Activated effector memory CD4-positive, alpha-beta T cell treated with anti-CD3 and anti-CD28 coated beads, Interleukin-2, amount 50 U/mL, for 16 hours (primary cell): ENCODE measurements around the gene TSNAX.
"Not testable (repeated sequence)": the region's sequence is repeated elsewhere in the genome, so short reads cannot be mapped to it uniquely, and the experiment has no call there.

Experiments
- DNase-seq: peaks from one replicate; pipeline ENCODE4 v3.0.0-alpha.2; 2020

The TSNAX gene

DNA sequence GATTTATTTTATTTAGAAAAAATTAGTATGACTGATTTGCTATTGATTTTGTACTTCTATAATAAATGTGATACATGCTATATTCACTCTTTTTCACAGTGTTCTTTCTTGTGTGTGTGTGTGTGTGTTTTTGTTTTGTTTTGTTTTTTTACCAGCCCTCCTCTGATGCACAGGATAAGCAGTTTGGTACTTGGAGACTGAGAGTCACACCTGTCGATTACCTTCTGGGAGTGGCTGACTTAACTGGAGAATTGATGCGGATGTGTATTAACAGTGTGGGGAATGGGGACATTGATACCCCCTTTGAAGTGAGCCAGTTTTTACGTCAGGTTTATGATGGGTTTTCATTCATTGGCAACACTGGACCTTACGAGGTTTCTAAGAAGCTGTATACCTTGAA is 35.9 kb downstream of the TSNAX start:
- no peak for DNase-seq

GRCh38 chr1:231566496-231566895 is 38.0 kb downstream of the TSNAX start:
- DNase-seq, result no peak

GRCh38 chr1:231570262-231570661 is 41.8 kb downstream of the TSNAX start:
- DNase-seq, result not testable (repeated sequence)

DNA sequence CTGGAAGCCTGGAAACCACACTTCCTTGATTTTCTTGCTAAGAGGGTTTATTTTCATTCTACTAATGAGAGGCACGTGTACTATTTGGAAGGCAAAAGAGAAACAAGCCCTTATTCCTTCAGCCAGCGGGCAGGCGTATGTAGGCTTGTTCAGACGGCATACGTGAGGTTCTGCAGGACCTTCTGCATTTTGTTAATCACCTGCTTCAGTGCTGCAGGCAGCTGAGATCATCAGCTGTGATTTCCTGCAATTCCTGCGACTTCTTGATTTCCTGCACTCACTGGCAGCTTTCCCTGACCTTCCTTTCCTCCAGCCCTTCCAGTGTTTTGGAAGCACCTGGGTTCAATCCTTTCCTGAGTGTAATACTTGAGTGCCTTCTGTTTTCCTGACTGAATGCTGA is 43.4 kb downstream of the TSNAX start:
- DNase-seq, result no peak

- DNase-seq, result no peak
Observed at GRCh38 chr1:231575472-231575871, 47.0 kb downstream of the TSNAX start.

DNA sequence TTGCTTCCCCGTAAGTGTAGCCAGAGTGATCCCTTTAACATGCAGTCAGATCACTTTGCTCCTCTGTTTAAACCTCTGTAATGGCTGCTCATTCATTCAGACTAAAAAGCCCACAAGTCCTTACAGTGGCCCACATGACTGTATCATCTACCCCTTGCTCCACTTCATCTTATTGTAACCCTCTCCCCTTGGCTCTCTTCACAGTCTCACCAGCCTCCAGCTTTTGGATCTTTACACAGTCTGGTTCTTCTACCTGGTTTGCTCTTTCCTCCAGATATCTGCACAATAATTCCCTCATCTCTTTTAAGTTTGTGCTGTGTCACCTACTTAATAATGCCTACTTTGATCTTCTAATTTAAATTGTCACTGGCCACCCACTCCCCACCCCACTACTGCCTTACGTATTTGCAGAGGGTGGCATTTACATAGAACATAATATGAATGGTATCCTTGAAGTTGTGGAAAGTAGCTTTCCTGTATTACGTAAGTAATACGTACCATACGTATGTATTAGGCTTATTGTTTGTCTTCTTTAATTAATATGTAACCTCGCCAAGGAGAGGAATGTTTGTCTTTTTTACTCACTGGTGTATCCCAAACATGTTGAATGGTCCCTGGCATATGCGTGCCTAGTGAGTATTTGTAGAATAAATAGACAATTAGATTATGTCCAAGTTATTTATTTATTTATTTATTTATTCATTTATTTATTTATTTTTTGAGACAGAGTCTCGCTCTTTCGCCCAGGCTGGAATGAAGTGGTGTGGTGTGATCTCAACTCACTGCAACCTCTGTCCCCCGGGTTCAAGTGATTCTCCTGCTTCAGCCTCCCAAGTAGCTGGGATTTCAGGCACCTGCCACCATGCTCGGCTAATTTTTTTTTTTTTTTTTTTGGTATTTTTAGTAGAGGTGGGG is 48.6 kb downstream of the TSNAX start:
- DNase-seq, result no peak

DNA sequence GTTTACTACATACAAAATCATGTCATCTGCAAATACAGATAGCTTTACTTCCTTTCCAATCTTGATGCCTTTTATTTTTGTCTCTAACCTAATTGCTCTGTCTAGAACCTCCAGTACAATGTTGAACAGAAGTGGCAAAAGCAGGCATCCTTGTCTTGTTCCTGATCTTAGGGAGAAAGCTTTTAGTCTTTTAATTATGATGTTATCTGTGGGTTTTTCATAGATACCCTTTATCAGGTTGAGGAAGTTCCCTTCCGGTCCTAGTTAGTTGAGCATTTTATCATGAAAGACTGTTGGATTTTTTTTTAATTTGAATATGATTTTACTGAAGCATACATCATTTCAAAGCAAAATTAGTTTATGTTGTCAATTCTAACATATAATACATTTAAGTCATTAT is 52.4 kb downstream of the TSNAX start:
- DNase-seq, result no peak

DNA sequence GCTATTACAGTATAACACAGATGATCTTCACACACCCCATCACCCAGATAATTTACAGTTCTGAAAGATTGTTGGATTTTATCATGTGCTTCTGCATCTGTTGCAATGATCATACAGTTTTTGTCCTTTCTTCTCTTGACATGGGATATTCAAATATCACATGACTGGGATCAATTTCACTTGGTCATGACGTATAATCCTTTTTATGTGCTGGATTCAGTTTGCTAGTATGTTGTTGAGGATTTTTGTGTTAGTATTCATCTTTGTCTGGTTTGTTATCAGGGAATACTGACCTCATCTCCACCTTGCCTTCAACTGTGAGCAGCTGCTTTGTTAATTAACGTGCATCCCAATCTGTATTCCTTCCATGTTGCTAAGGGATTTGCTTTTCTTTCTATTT is 53.4 kb downstream of the TSNAX start:
- no peak for DNase-seq

- no peak for DNase-seq
Observed at GRCh38 chr1:231583376-231583775, 54.9 kb downstream of the TSNAX start.

- DNase-seq, result no peak
Observed at GRCh38 chr1:231584117-231584516, 55.6 kb downstream of the TSNAX start.

- DNase-seq, result no peak
Observed at GRCh38 chr1:231584921-231585320, 56.5 kb downstream of the TSNAX start.

DNA sequence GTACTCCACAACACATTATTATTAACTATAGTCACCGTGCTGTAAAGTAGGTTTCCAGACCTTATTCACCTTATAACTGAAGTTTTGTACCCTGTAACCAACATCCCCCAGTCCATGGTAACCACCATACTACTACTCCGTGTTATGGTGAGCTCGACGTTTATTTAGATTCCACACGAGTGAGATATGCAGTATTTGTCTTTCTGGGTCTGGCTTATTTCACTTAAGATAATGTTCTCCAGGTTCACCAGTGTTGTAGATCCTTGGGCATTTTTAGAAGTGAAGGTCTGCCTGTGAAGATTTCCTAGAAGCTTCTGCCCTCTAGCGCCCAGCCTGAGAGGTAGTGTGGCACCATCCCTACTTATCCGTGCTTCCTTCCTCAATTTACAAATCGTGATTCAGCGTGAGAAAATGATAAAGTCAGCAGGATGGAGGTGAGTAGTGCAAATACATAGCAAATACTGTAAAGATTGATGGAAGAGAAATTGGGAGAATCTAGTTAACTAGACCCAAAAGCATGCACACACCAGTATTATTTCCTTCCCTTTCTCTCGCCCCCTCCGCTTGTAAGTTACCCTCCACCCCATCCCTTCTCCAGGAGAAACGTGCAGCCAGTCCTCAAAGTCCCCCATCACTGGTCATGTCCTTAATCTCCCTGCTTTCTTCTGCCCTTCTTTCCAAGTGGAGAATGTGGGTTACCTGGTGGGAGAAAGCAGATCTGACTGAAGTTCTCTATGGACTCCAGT is 62.2 kb downstream of the TSNAX start:
- DNase-seq, result peak; percentile 68

DNA sequence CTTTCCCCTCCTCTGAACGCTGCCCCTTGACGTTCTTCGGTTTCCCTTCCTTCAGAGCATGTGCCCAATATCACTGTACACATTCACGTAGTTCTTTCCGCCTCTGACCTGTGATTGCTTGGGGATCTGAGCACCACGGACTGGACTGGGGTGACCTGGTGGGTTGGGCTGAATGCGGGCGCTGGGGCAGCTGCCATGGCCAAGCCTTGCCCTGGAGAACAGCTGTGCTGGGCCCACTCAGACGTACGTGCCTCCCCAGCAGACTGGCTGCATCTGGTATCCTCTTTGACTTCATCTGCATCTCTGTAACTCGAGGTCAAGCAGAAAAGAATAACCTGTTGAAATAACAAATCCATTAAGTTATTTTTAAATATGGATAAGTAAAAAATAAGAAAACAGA is 63.0 kb downstream of the TSNAX start:
- DNase-seq, result no peak

DNA sequence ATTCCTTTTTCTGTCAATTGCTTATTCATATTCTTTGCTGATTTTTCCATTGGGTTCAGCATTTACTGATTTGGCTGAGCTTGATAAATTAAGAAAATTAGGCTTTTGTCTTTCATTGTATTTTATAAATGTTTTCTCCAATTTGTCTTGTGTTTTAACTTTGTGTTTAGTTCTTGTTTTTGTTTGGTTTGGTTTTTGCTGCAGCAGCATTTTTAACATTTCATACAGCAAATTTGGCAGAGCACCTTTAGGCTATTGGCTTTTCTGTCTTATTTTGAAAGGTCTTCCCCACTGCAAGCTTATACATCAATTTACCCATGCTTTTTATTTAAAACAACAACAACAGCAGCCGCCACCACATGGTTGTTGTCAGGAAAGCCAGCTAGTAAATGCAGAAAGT is 64.3 kb downstream of the TSNAX start:
- no peak for DNase-seq

- DNase-seq, result not testable (repeated sequence)
Observed at GRCh38 chr1:231593264-231593663, 64.8 kb downstream of the TSNAX start.

DNA sequence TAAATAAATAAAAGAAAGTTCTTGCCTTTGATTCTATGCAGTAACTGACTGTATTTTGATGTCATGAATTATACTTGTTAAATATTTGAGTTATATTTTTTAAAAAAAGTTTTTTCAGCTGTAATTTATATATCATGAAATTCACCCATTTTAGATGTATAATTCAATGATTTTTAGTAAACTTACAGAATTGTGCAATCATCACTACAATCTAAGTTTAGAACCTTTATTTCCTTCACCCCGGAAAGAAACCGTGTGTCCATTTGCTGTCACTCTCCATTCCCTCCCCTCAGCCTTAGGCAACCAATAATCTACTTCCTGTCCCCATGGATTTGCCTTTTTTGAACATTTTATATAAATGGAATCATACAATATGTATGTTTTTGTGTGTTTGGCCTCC is 65.7 kb downstream of the TSNAX start:
- DNase-seq, result no peak

- no peak for DNase-seq
Observed at GRCh38 chr1:231594749-231595148, 66.3 kb downstream of the TSNAX start.

DNA sequence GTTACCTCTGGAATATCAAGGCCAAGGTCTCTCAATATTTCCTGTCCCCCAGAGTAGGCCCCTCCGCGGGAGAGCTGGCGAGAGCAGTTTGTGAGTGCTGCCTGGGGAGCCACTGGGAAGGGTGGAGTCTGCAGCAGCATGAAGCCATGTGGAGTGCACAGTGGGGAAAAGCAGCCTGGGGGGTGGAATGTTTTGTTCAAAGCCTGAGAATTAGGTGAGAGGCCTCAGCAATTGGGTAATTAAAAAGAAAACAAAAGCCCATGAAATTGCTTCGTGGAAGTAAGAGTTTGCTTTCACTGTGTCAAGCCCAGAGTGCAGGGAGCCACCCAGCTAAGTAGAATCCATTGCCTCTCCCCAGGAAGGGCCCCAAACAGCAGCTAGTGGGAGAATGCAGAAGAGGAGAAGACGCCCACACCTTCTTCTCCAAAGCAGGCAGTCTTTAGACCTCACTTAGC is 67.9 kb downstream of the TSNAX start:
- DNase-seq, result no peak

- no peak for DNase-seq
Observed at GRCh38 chr1:231597971-231598370, 69.5 kb downstream of the TSNAX start.

DNA sequence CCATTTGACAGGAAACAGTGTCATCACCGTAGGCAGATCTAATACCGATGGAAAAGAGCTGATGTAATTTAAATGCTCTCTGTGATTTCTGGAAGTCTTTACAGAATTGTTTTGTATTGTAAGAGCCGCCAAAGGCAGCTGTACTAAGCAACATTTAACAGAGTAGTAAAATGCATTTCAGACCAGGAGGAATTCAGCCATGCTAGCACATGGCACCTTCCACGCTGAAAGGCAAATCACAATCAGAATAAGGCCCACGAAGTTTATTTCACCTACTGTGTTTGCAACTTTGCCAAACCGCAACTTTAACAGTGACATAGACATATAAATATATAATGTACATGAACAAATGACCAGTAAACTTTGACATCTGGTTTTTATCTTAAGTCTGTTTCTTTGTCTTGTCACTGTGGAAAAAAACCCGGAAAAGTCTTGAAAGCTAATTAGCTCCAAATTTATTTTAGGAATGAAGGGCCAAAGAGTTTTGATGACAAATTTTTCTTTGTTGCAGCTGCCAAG is 72.0 kb downstream of the TSNAX start:
- DNase-seq, result no peak

GRCh38 chr1:231601824-231602672 is 73.6 kb downstream of the TSNAX start:
- DNase-seq, result no peak

DNA sequence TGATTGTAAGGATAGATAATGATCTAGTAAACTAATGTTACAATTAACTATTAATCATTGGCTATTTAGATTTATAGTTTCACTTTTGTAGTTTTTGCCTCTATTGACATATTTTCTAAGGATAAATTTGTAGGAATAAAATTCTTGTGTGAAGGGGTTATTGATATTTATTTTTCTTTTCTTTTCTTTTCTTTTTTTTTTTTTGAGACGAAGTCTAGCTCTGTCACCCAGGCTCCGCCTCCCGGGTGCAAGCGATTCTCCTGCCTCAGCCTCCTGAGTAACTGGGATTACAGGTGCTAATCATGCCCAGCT is 74.2 kb downstream of the TSNAX start:
- no peak for DNase-seq
